Tibial artery (tissue), 4 donors: Measurements from ENCODE around the gene SERGEF.

Experiments used
- DNase-seq, 2 donors: peaks; one replicate each; pipeline ENCODE4 v3.0.0-alpha.2; 2019
- H3K27ac ChIP-seq, 2 donors: fragments of 200-600 bp; sonication (generic) in 1 of 2; 1 replicate in 1 of 2; 2 replicates in 1 of 2; pipeline ENCODE4 v1.5.1; 2018 to 2019; ENCODE audit warnings: mild to moderate bottlenecking in 1 of 2
- H3K27me3 ChIP-seq, 2 donors: fragments of 200-600 bp; sonication (generic) in 1 of 2; one replicate each; pipeline versions ENCODE4 v1.5.1 to v1.6.0; 2016 to 2019
- H3K36me3 ChIP-seq, 3 donors: fragments of 200-600 bp; sonication (generic) in 2 of 3; one replicate each; pipeline ENCODE4 v1.5.1; 2016 to 2019; ENCODE audit warnings: mild to moderate bottlenecking in 2 of 3
- H3K4me1 ChIP-seq, 4 donors: fragments of 200-600 bp; sonication (generic) in 2 of 4; 1 replicate in 3 of 4; 2 replicates in 1 of 4; pipeline ENCODE4 v1.5.1; 2016 to 2019
- H3K4me3 ChIP-seq, 2 donors: fragments of 200-600 bp; sonication (generic) in 1 of 2; 1 replicate in 1 of 2; 2 replicates in 1 of 2; pipeline ENCODE4 v1.5.1; 2018 to 2019; ENCODE audit warnings: mild to moderate bottlenecking in 2 of 2
- H3K9me3 ChIP-seq, 3 donors: fragments of 200-600 bp; sonication (generic) in 1 of 3; one replicate each; pipeline ENCODE4 v1.5.1; 2016 to 2019
- CTCF ChIP-seq, 2 experiments: fragments of 200-600 bp in 1 of 2; fragments of 450-650 bp in 1 of 2; IDR thresholded peaks; one replicate each; pipeline ENCODE4 v1.5.1; 2017 to 2019; ENCODE audit warnings: antibody characterized with exemption in 2 of 2, mild to moderate bottlenecking in 1 of 2, moderate library complexity in 1 of 2
- intact Hi-C: fragments of 100-400 bp; cut with DNase I; formaldehyde crosslinking; loops from one replicate; pipeline ENCODE4 v1.15.0; 2023; ENCODE audit warnings: low total_unique reads

The SERGEF gene

GRCh38 chr11:17793642-17794170 is 219.1 kb downstream of the SERGEF start:
- Histone ChIP-seq H3K4me1 (no peaks in the 10 kb centered on the region), H3K36me3 (no peaks in the 10 kb centered on the region), H3K27ac (no peak overlapping the region), H3K9me3 (no peaks in the 10 kb centered on the region), H3K4me3 (no peak overlapping the region), H3K27me3 (no peaks in the 10 kb centered on the region)
- no peak for TF ChIP-seq CTCF (IDR thresholded peaks at IDR 0.05)
- no peak for DNase-seq
- intact Hi-C loops, result no loop called here

- Histone ChIP-seq H3K36me3 (peaks cover 0 to 13% (median 4%) of the 10 kb centered on the region in 3 donors), H3K9me3 (no peaks in the 10 kb centered on the region), H3K4me3 (no peak overlapping the region), H3K4me1 (no peaks in the 10 kb centered on the region), H3K27me3 (no peaks in the 10 kb centered on the region), H3K27ac (no peak overlapping the region)
- intact Hi-C loops, result no loop called here
- DNase-seq, result no peak
- TF ChIP-seq CTCF (IDR thresholded peaks at IDR 0.05), result no peak
Observed at GRCh38 chr11:17792161-17792560, 220.7 kb downstream of the SERGEF start.

GRCh38 chr11:17791144-17791543 is 221.7 kb downstream of the SERGEF start:
- no peaks in the 10 kb centered on the region for H3K27me3 ChIP-seq
- H3K4me3 ChIP-seq, result no peak overlapping the region
- no peak overlapping the region for H3K27ac ChIP-seq
- no peak for TF ChIP-seq CTCF (IDR thresholded peaks at IDR 0.05)
- H3K9me3 ChIP-seq, result no peaks in the 10 kb centered on the region
- no peaks in the 10 kb centered on the region for H3K4me1 ChIP-seq
- DNase-seq, result no peak
- peaks cover 0 to 15% (median 4%) of the 10 kb centered on the region in 3 donors for H3K36me3 ChIP-seq
- intact Hi-C loops, result no loop called here

GRCh38 chr11:17790453-17790852 is 222.4 kb downstream of the SERGEF start:
- H3K27me3 ChIP-seq, result no peaks in the 10 kb centered on the region
- no peaks in the 10 kb centered on the region for H3K9me3 ChIP-seq
- H3K27ac ChIP-seq, result no peak overlapping the region
- peaks cover 0 to 15% (median 4%) of the 10 kb centered on the region in 3 donors for H3K36me3 ChIP-seq
- DNase-seq, result no peak
- intact Hi-C loops, result no loop called here
- H3K4me3 ChIP-seq, result no peak overlapping the region
- H3K4me1 ChIP-seq, result no peaks in the 10 kb centered on the region
- TF ChIP-seq CTCF (IDR thresholded peaks at IDR 0.05), result no peak

- Histone ChIP-seq H3K9me3 (no peaks in the 10 kb centered on the region), H3K4me3 (no peak overlapping the region), H3K27ac (no peak overlapping the region), H3K4me1 (no peaks in the 10 kb centered on the region), H3K27me3 (no peaks in the 10 kb centered on the region), H3K36me3 (peaks cover 0 to 15% (median 4%) of the 10 kb centered on the region in 3 donors)
- TF ChIP-seq CTCF (IDR thresholded peaks at IDR 0.05), result no peak
- intact Hi-C loops, result no loop called here
- DNase-seq, result no peak
Observed at GRCh38 chr11:17788084-17788483, 224.8 kb downstream of the SERGEF start.
